Measurements from ENCODE around the gene IFNGR2.

GRCh38 chr21:33478182-33478581, 75.0 kb downstream of the IFNGR2 start:
- TF ChIP-seq FOXA1 (IDR thresholded peaks at IDR 0.05) (no peak), ZNF384 (IDR thresholded peaks at IDR 0.05) (no peak), ARNT (IDR thresholded peaks at IDR 0.05) (no peak), ELF4 (IDR thresholded peaks at IDR 0.05) (no peak), CTBP1 (IDR thresholded peaks at IDR 0.05; ENCODE audit: borderline replicate concordance) (no peak), TARDBP (IDR thresholded peaks at IDR 0.05) (no peak), BHLHE40 (IDR thresholded peaks at IDR 0.05; ENCODE audit: borderline replicate concordance) (no peak), LEF1 (IDR thresholded peaks at IDR 0.05; ENCODE audit: borderline replicate concordance) (no peak), HDGF (IDR thresholded peaks at IDR 0.05; ENCODE audit: borderline replicate concordance) (no peak), SP1 (IDR thresholded peaks at IDR 0.05) (no peak), FOXM1 (IDR thresholded peaks at IDR 0.05; ENCODE audit: borderline replicate concordance) (no peak), L3MBTL2 (conservative IDR thresholded peaks at IDR 0.05) (no peak), PKNOX1 (IDR thresholded peaks at IDR 0.05) (no peak), SUZ12 (IDR thresholded peaks at IDR 0.05) (no peak)
